HepG2 (cell line): Measurements from ENCODE around the gene UBQLN1. TPM values are rescaled to one million over a fixed set of nuclear protein-coding genes. Genes with fewer than 3 reads are reported as not detected.

Experiments
- BORCS8-MEF2B ChIP-seq: sonication (generic); formaldehyde crosslinking; IDR thresholded peaks from 2 replicates; pipeline ENCODE4 v1.8.0; 2022; ENCODE audit warnings: mild to moderate bottlenecking, missing genetic modification reagents
- CENPBD1 ChIP-seq: sonication (generic); formaldehyde crosslinking; IDR thresholded peaks from 2 replicates; pipeline ENCODE4 v1.8.0; 2022; ENCODE audit warnings: missing genetic modification reagents, low read depth, mild to moderate bottlenecking, borderline replicate concordance
- CENPT ChIP-seq: sonication (generic); formaldehyde crosslinking; IDR thresholded peaks from 2 replicates; pipeline ENCODE4 v1.8.0; 2022; ENCODE audit warnings: low read depth, mild to moderate bottlenecking, moderate library complexity, missing genetic modification reagents
- CREM ChIP-seq, 2 experiments: sonication (generic) in 1 of 2; formaldehyde crosslinking in 1 of 2; IDR thresholded peaks; 2 replicates each; pipeline versions ENCODE4 v1.4.0 to v1.6.1; 2016 to 2020; ENCODE audit warnings: antibody characterized with exemption in 1 of 2, mild to moderate bottlenecking in 1 of 2, missing genetic modification reagents in 1 of 2
- GMEB2 ChIP-seq: IDR thresholded peaks from 2 replicates; pipeline ENCODE4 v1.6.1; 2016; ENCODE audit warnings: missing biosample characterization, missing genetic modification reagents, low read depth
- MIER3 ChIP-seq: IDR thresholded peaks from 2 replicates; pipeline ENCODE4 v1.6.1; 2016; ENCODE audit warnings: missing compliant biosample characterization, borderline replicate concordance
- MLLT10 ChIP-seq: sonication (generic); formaldehyde crosslinking; IDR thresholded peaks from 2 replicates; pipeline ENCODE4 v1.4.0; 2020; ENCODE audit warnings: missing genetic modification reagents
- NFE2 ChIP-seq: sonication (generic); formaldehyde crosslinking; IDR thresholded peaks from 2 replicates; pipeline ENCODE4 v1.4.0; 2020; ENCODE audit warnings: missing genetic modification reagents
- POGK ChIP-seq: sonication (generic); formaldehyde crosslinking; conservative IDR thresholded peaks from 2 replicates; pipeline ENCODE4 v1.8.0; 2022; ENCODE audit warnings: mild to moderate bottlenecking, moderate library complexity, missing genetic modification reagents
- PREB ChIP-seq: sonication (generic); formaldehyde crosslinking; IDR thresholded peaks from 2 replicates; pipeline ENCODE4 v1.4.0; 2020; ENCODE audit warnings: missing genetic modification reagents
- RAD51 ChIP-seq: fragments of 450-650 bp; IDR thresholded peaks from 2 replicates; pipeline ENCODE4 v1.6.1; 2016; ENCODE audit warnings: borderline replicate concordance
- SAFB2 ChIP-seq: sonication (generic); formaldehyde crosslinking; IDR thresholded peaks from 2 replicates; pipeline ENCODE4 v1.5.1; 2020; ENCODE audit warnings: missing genetic modification reagents, low read depth, mild to moderate bottlenecking, borderline replicate concordance
- ZBTB2 ChIP-seq: sonication (generic); formaldehyde crosslinking; IDR thresholded peaks from 2 replicates; pipeline ENCODE4 v1.8.0; 2022; ENCODE audit warnings: low read depth, missing genetic modification reagents
- ZNF3 ChIP-seq: IDR thresholded peaks from 2 replicates; pipeline ENCODE4 v1.7.0; 2017; ENCODE audit warnings: inconsistent platforms
- polyA plus RNA-seq, 8 experiments: library from polyadenylated mRNA; depleted of rRNA in 3 of 8; stranded (reverse) in 7 of 8; unstranded in 1 of 8; fragments of >200 nt; fragmentation: Illumina TruSeq in 4 of 8; extraction: Trizol in 4 of 8; gene quantifications; 2 replicates each; pipeline versions ENCODE4 v1.2.1 to v1.2.3, GENCODE V29; 2011 to 2016; ENCODE audit warnings: low read depth in 4 of 8, missing spikeins in 1 of 8, mixed read lengths in 1 of 8; ENCODE audit not compliant: insufficient read depth in 1 of 8
- total RNA-seq, 5 experiments: library from RNA; depleted of rRNA; stranded (reverse); fragments of >200 nt; fragmentation: Illumina TruSeq; extraction: Trizol; gene quantifications; 2 replicates each; pipeline ENCODE4 v1.2.3, GENCODE V29; 2016; ENCODE audit warnings: low read depth in 1 of 5

UBQLN1 gene
- total and polyA plus RNA-seq, 2 of the 13 experiments (the other 11 are each of a cell fraction or from before 2014, with no cell fraction given), result 78.1 to 83.8 TPM

- TF ChIP-seq SAFB2 (CRISPR knock-in tag) (no peak), POGK (CRISPR knock-in tag) (no peak), CENPT (CRISPR knock-in tag) (no peak), PREB (CRISPR knock-in tag) (no peak), GMEB2 (CRISPR knock-in tag) (no peak), CENPBD1 (CRISPR knock-in tag) (no peak), MLLT10 (0 out of 2 replicates have a peak, but pooled peaks have one; percentile 27), ZBTB2 (CRISPR knock-in tag) (0 out of 2 replicates have a peak, but pooled peaks have one; percentile 36), MIER3 (CRISPR knock-in tag) (no peak), ZNF3 (CRISPR knock-in tag) (no peak), CREM (IDR thresholded peaks at IDR 0.05) (no peak), CREM (CRISPR knock-in tag; IDR thresholded peaks at IDR 0.05) (no peak), BORCS8-MEF2B (CRISPR knock-in tag) (no peak), RAD51 (no peak), NFE2 (CRISPR knock-in tag) (no peak)
Observed at GRCh38 chr9:83707518-83707767, 315 bp downstream of the UBQLN1 start (continued).
